NCI-H226 (cell line): ENCODE data around the gene SKA2.
"Not testable (repeated sequence)": the region's sequence is repeated elsewhere in the genome, so short reads cannot be mapped to it uniquely, and the experiment has no call there.

Experiments used
- DNase-seq: peaks from one replicate; pipeline ENCODE4 v3.0.0-alpha.2; 2015

Gene SKA2

DNA sequence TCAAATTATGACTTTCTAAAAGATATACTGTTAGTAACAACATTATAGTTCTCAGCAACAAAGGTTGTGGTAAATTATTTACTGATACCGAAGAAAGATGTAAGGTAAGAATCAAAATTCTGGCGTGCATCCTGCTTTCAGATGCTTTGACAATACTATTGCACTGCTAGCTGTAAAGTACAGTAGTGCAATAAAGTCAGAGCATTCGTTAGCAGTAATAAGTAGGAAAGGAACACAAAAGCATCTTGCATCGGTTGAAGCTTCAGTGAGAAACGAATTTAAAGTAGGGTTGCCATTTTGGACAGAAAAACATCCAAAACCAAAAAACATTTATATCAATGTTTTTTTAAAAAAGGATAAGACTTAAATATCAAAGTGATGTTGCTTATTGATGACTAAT lies 4.0 kb downstream of the SKA2 start:
- no peak for DNase-seq

DNA sequence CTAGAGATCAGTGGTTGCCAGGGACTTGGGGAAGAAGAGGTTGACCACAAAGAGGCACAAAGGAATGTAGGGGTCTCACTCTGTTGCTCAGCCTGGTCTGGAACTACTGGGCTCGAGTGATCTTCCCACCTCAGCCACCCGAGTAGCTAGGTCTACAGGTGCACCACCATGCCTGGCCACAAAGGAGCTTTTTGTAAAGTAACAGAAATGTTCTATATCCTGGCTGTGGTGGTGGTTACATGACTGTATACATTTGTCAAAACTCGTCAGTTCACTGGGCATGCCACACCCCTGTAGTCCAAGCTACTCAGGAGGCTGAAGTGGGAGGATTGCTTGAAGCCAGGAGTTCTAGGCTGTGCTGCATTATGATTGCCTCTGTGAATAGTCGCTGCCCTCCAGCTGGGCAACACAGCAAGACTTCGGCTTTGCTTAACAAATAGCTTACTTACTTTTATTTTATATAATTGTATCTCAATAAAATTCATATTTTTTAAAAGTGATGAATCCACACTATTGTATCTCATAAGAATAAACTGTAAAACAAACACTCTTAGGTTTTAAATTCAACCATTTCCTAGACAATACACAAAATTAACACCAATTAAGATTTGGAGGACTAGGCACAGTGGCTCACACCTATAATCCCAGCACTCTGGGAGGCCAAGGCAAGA lies 5.0 kb downstream of the SKA2 start:
- DNase-seq, result peak; percentile 27

GRCh38 chr17:59149051-59149450 lies 5.9 kb downstream of the SKA2 start:
- DNase-seq, result peak; percentile 61

DNA sequence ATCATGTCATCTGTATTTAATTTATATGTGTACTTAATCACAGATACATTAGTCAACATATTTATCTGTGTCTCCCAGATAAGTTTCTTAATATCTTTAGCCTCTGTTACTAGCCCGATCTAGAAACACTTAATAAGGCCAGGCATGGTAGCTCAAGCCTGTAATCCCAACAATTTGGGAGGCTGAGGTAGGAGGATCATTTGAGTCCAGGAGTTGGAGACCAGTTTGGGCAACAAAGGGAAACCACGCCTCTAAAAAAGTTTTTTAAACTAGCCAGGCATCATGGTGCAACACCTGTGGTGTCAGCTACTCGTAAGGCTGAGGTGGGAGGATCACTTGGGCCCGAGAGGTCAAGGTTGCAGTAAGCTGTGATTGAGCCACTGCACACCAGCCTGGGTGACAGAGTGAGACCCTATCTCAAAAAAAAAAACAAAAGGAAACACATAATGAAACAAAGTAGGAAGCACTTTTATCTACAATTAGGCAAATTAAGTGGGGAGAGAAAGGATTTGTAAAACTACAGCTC lies 9.4 kb downstream of the SKA2 start:
- no peak for DNase-seq

DNA sequence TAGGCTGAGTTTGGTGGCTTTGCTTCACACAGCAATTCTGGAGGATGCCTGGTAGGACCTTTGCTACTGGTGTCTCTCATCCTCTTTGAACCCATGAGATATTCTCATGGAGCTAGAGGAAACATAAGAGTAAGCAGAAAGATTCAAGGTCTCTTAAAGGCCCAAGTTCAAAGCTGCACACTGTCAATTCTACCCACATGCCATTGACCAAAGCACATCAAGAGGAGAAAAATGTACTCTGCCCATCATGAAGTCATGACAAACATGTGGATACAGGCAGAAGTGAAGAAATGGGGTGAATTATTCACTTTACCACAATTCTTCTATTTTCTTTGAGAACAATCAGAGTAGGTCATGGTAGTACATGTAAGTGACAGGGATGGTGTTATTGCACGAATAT lies 13.1 kb downstream of the SKA2 start:
- no peak for DNase-seq

- DNase-seq, result no peak
These were observed 15.0 kb downstream of the SKA2 start for GRCh38 chr17:59139939-59140338.

- not testable (repeated sequence) for DNase-seq
These were observed 16.6 kb downstream of the SKA2 start for GRCh38 chr17:59138339-59138738.

DNA sequence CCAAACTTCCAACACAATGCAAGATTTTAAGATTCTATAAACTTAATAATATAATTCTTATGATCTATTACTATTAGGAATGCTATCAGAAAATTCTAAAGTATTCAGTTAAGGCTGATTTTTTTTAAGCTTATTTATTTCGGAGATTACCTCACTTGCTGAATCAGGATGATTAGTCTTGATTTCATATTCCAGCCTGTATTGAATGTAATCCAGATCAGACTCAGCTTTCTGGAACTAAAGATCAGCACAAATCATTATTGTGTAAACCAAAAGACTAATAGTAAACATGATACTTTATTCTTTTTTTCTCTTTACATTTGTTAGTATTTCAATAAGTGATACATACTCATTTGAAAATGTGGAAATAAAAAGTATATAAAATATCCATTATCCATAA lies 23.9 kb downstream of the SKA2 start:
- DNase-seq, result no peak

DNA sequence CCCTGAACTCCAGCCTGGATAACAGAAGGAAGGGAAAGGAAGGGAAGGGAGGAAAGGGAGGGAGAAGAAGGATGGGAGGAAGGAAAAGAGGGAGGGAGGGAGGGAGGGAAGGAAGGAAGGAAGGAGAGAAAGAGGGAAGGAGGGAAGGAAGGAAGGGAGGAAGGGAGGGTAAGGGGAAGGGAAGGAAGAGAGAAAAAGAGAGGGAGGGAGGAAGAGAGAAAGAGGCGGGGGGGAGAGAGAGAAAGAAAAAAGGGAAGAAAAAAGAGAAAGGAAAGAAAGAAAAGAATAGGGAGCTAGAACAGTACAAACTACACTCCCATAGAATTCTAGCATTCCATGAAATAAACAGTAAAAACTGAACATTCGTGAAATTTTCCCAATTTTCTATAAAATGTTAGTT lies 25.2 kb downstream of the SKA2 start:
- no peak for DNase-seq

GRCh38 chr17:59126809-59127417 lies 28.1 kb downstream of the SKA2 start:
- DNase-seq, result no peak

GRCh38 chr17:59124665-59125064 lies 30.3 kb downstream of the SKA2 start:
- no peak for DNase-seq

- no peak for DNase-seq
These were observed 33.0 kb downstream of the SKA2 start for GRCh38 chr17:59121901-59122480.

DNA sequence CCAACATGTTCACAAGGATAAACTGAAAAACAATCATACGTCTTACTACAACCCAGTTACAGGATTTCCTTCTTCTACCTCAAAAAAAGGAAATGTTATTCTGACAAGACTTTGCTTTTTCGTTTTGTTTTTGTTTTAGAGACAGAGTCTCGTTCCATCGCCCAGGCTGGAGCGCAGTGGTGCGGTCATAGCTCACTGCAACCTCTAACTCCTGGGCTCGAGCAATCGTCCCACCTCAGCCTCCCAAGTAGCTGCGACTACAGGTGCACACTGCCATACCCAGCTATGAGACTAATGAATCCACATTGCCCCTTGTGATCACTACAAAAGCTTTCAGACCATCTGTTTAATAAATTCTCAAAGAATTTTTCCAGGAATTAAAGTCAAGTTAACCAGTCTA lies 39.5 kb downstream of the SKA2 start:
- DNase-seq, result no peak

DNA sequence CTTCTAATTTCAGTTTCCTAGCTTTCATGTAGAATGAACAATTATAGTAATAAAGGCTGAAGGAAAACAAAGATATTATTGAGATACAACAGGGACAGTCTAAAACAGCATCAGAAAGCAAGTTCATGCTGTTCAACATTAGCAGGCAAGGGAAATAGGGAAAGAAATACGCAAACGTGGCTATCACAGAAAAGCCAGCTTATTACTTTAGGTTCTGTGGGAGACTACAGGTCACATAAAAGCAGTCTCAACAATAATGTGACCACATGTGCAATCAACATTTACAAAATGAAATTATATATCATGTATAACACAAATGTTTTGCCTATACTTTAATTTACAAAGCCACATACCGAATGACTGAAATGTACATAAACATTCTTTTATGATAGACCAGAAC lies 43.4 kb downstream of the SKA2 start:
- no peak for DNase-seq

DNA sequence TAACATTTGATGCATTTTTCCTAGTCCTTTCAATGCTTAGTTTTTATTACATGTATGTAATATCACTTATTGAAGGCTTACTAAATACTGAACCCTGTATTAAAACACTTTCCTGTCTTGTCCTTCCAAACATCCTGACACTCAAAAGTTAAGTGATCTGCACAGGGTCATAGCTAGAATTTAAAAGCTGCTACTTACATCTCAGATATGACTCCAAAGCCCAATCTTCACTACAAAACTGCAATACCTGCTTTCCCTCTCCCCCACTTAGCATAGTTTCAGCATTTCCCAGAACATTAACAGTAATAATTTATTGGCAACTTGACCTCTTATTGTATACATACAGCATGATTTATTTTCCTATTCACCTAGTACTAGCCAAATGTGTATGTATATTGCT lies 44.0 kb downstream of the SKA2 start:
- DNase-seq, result no peak

GRCh38 chr17:59108400-59109102 lies 46.4 kb downstream of the SKA2 start:
- DNase-seq, result no peak

- no peak for DNase-seq
These were observed 47.7 kb downstream of the SKA2 start for GRCh38 chr17:59107306-59107670.

- DNase-seq, result peak; percentile 99
These were observed 48.3 kb downstream of the SKA2 start, which contains the start of gene TRIM37 for GRCh38 chr17:59106463-59107305. Gene TRIM37, minus strand, starts transcription at chr17:59106880. Its CDS starts 419 bp downstream, at chr17:59106461.

DNA sequence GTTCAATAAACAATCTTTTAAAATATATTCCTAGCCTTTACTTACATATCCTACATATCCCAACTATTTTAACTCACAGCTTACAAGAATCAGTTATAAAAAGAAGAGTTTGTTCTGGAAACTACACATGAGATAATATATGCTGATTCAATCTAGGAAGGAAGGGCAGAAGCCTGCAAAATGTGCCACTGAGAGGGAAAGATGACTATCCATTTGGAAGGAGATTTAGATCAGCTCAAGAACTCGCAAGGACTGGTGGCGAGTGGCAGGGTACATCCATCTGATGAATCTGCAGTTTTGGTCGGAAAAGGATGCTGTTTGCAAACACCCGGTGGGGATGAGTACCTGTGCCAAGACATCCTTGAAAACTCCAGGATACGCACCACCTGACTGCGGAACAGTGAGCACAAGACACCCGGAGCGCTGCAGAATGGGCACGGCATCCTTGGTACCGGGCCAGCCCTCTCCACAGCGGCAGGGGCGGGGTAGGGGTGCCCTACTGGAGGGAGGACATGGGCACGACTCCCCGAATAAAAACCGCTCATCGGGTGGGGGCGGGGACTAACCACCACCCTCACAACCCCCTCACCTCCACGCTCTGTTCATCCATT lies 49.0 kb downstream of the SKA2 start:
- DNase-seq, result peak; percentile 73

- no peak for DNase-seq
These were observed 53.8 kb downstream of the SKA2 start for GRCh38 chr17:59101178-59101577.

DNA sequence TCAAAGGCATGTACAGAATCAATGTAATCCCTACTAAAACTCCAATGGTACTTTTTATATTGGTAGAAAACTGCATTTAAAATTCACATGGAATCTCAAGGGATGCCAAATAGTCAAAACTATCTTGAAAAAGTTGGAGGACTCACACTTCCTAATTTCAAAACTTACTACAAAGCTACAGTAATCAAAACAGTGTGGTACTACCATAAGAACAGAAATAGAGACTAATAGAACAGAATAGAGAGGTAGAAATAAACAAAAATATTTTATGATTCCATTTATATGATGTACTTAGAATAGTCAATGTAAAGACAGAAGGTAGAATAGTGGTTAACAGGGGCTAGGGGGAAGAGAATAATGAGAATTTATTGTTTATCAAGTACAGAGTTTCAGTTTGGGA lies 57.1 kb downstream of the SKA2 start:
- no peak for DNase-seq

DNA sequence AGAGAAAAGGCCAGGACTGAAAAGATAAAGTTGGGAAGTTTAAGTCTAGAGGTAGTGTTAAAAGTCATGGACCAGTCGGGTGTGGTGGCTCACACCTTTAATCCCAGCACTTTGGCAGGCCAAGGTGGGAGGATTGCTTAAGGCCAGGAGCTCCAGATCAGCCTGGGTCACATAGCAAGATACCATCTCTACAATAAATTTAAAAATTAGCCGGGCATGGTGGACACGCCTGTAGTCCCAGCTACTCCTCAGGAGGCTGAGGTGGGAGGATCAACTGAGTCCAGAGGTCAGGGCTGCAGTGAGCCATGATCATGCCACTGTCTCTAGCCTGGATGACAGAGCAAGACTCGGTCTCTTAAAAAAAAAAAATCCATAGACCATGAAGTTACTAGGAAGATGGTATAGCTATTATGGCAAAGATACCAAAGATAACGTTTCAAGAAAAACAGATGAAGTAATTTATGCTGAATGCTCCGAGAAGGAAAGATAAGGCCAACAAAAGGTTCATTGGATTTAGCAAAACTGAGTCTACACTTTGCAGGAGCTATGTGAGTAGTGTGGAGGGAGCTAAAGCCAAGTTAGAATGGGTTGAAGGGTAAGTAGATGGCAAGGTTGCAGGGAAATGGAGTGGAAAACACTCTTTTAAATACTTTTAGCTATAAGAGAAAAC lies 60.0 kb downstream of the SKA2 start:
- DNase-seq, result no peak
